ENCODE data around the gene DNLZ. TPM values are rescaled to one million over a fixed set of nuclear protein-coding genes. Genes with fewer than 3 reads are reported as not detected.
"Not testable (repeated sequence)": the region's sequence is repeated elsewhere in the genome, so short reads cannot be mapped to it uniquely, and the experiment has no call there.

DNLZ gene
- total RNA-seq, 1 experiment from 2014 or later: 22.5 TPM

GRCh38 chr9:136354592-136355085 is 8.9 kb downstream of the DNLZ start:
- TF ChIP-seq CTCF (IDR thresholded peaks at IDR 0.05; ENCODE audit: unreplicated experiment): no peak
- peaks cover 11% of the 10 kb centered on the region for H3K27me3 Mint-ChIP-seq (ENCODE audit: unreplicated experiment)
- H3K27ac Mint-ChIP-seq (ENCODE audit: unreplicated experiment): peak overlapping the region; percentile 66
- DNase-seq: peak; percentile 15
- H3K9me3 Mint-ChIP-seq (ENCODE audit: low read depth, unreplicated experiment): no peaks in the 10 kb centered on the region
- H3K4me1 Mint-ChIP-seq (ENCODE audit: low read depth, unreplicated experiment): peaks cover 8% of the 10 kb centered on the region
- intact Hi-C loops (cut with micrococcal nuclease; ENCODE audit: unreplicated experiment): no loop called here
- CTCF ChIA-PET: interaction anchor here (1.0 kb wide), 1 partner anchor 8 kb away, joined by 4 read pairs; the partner anchor contains the start of gene DNLZ
- peak overlapping the region; percentile 30 for H3K4me3 Mint-ChIP-seq (ENCODE audit: low read depth, unreplicated experiment)
- no TSS peak for BruUV-seq (replicated peaks)
- H3K36me3 Mint-ChIP-seq (ENCODE audit: insufficient read depth, unreplicated experiment): peaks cover 17% of the 10 kb centered on the region

GRCh38 chr9:136353757-136354488 is 9.6 kb downstream of the DNLZ start:
- intact Hi-C loops (cut with micrococcal nuclease; ENCODE audit: unreplicated experiment): no loop called here
- CTCF ChIA-PET: interaction anchor here (1.0 kb wide), 1 partner anchor 9 kb away, joined by 4 read pairs; the partner anchor contains the start of gene DNLZ

GRCh38 chr9:136353088-136353487 is 10.5 kb downstream of the DNLZ start:
- no peak for TF ChIP-seq CTCF (IDR thresholded peaks at IDR 0.05; ENCODE audit: unreplicated experiment)
- intact Hi-C loops (cut with micrococcal nuclease; ENCODE audit: unreplicated experiment): no loop called here
- Mint-ChIP-seq H3K4me1 (ENCODE audit: low read depth, unreplicated experiment) (peaks cover 8% of the 10 kb centered on the region), H3K9me3 (ENCODE audit: low read depth, unreplicated experiment) (no peaks in the 10 kb centered on the region), H3K27me3 (ENCODE audit: unreplicated experiment) (peaks cover 11% of the 10 kb centered on the region), H3K27ac (ENCODE audit: unreplicated experiment) (no peak overlapping the region), H3K36me3 (ENCODE audit: insufficient read depth, unreplicated experiment) (peaks cover 17% of the 10 kb centered on the region), H3K4me3 (ENCODE audit: low read depth, unreplicated experiment) (no peak overlapping the region)
- DNase-seq: no peak
- CTCF ChIA-PET: no interaction called here
- no TSS peak for BruUV-seq (replicated peaks)

More at GRCh38 chr9:136353757-136354488, 9.6 kb downstream of the DNLZ start:
- Mint-ChIP-seq H3K9me3 (ENCODE audit: low read depth, unreplicated experiment) (no peaks in the 10 kb centered on the region), H3K36me3 (ENCODE audit: insufficient read depth, unreplicated experiment) (peaks cover 17% of the 10 kb centered on the region), H3K27ac (ENCODE audit: unreplicated experiment) (no peak overlapping the region), H3K4me3 (ENCODE audit: low read depth, unreplicated experiment) (no peak overlapping the region), H3K27me3 (ENCODE audit: unreplicated experiment) (peaks cover 11% of the 10 kb centered on the region), H3K4me1 (ENCODE audit: low read depth, unreplicated experiment) (peaks cover 8% of the 10 kb centered on the region)
- TF ChIP-seq CTCF (IDR thresholded peaks at IDR 0.05; ENCODE audit: unreplicated experiment): no peak
- BruUV-seq (replicated peaks): no TSS peak
- DNase-seq: no peak

- Mint-ChIP-seq H3K4me1 (ENCODE audit: low read depth, unreplicated experiment) (peaks cover 8% of the 10 kb centered on the region), H3K4me3 (ENCODE audit: low read depth, unreplicated experiment) (no peak overlapping the region), H3K36me3 (ENCODE audit: insufficient read depth, unreplicated experiment) (peaks cover 17% of the 10 kb centered on the region), H3K9me3 (ENCODE audit: low read depth, unreplicated experiment) (no peaks in the 10 kb centered on the region), H3K27ac (ENCODE audit: unreplicated experiment) (no peak overlapping the region), H3K27me3 (ENCODE audit: unreplicated experiment) (peaks cover 11% of the 10 kb centered on the region)
- intact Hi-C loops (cut with micrococcal nuclease; ENCODE audit: unreplicated experiment): no loop called here
- DNase-seq: no peak
- CTCF ChIA-PET: no interaction called here
- no TSS peak for BruUV-seq (replicated peaks)
- no peak for TF ChIP-seq CTCF (IDR thresholded peaks at IDR 0.05; ENCODE audit: unreplicated experiment)
Observed at GRCh38 chr9:136352682-136353081, 10.9 kb downstream of the DNLZ start.

GRCh38 chr9:136351868-136352267 is 11.7 kb downstream of the DNLZ start:
- H3K27ac Mint-ChIP-seq (ENCODE audit: unreplicated experiment); BruUV-seq (replicated peaks); DNase-seq; H3K9me3 Mint-ChIP-seq (ENCODE audit: low read depth, unreplicated experiment); H3K4me3 Mint-ChIP-seq (ENCODE audit: low read depth, unreplicated experiment); H3K4me1 Mint-ChIP-seq (ENCODE audit: low read depth, unreplicated experiment); intact Hi-C loops (cut with micrococcal nuclease; ENCODE audit: unreplicated experiment); CTCF ChIA-PET: not testable (repeated sequence)
- peaks cover 11% of the 10 kb centered on the region for H3K27me3 Mint-ChIP-seq (ENCODE audit: unreplicated experiment)
- peaks cover 16% of the 10 kb centered on the region for H3K36me3 Mint-ChIP-seq (ENCODE audit: insufficient read depth, unreplicated experiment)
